HG02840 (cell line): ENCODE data around the gene MED27.

Source experiments
- ATAC-seq: cut with Tn5 transposase; IDR thresholded peaks from one replicate; pipeline ENCODE4 v1.9.1; 2021; ENCODE audit warnings: mild to moderate bottlenecking, moderate library complexity, moderate number of reproducible peaks; ENCODE audit not compliant: unreplicated experiment, low FRiP score

MED27 gene

DNA sequence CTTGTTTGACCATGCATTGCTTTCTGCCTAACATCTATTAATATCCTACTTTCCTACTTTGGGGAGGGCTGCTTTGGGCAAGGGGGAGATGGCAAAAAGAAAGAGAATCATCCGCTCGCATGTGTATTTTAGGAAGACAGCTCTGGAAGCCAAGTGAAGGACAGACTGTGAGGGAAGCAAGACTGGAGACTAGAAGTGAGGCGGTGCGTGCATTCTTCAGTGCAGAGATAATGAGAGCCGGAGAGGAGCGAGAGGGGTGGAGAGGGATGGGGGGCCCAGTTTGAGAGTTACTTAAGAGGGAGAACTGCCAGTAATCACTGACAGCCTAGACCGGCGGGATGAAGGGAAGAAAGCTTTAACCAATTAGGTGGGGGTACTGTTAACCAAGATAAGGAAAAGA lies 188.1 kb downstream of the MED27 start:
- ATAC-seq = no peak

DNA sequence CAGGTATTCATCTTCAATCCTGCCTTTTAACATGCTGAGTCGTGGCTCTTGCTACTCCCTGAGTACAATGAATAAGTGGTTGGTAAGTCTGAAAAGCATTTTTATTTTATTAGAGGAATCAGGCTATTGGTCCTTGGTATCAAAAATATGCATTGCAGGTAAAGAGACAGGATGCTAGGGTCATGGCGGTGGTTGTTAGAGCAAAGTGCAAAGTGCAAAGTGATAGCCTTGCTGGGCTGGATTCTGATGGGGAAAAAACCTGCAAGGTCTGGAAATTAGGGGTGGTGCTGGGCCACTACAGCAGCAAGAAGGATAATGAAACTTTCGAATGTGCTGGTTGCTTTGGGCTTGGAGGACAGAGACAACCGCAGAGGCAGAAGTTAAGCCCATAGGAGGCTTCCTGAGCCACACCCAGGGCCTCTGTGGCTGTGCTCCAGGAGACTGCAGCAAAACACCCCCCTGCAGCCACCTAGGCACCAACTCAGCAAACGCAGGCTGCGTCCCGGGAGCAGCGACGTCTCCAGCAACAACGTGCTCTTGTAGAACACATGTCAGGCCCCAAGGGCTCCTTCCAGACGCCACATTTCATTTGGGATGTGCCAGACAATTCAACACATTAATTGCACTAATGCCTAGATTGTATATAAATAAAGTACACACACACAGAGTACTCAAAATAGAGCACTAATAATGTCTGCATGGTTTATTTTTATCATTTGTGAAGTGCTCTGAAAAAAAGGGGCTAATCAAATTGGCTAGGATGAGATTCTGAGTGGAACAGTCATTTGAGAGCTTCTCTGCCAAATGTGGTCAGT lies 190.0 kb downstream of the MED27 start:
- no peak for ATAC-seq

DNA sequence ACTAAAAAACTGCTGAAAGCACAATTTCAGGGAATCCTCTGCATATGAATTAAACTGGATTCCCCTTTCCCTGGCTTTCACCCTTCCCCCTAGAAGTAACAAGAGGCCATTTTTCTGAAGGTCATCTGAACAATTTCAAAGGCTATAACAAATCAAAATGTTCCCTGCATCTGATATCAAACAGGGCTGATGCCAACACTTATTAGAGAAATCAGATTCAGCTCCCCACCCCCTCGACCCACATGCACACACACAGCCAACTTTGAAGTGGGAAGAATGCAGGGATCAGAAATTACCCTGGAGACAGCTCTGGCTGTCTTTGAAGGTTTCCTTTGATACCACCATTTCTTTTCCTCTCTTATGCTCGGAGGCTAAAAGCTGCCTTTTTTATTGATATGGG lies 190.7 kb downstream of the MED27 start:
- ATAC-seq = no peak

DNA sequence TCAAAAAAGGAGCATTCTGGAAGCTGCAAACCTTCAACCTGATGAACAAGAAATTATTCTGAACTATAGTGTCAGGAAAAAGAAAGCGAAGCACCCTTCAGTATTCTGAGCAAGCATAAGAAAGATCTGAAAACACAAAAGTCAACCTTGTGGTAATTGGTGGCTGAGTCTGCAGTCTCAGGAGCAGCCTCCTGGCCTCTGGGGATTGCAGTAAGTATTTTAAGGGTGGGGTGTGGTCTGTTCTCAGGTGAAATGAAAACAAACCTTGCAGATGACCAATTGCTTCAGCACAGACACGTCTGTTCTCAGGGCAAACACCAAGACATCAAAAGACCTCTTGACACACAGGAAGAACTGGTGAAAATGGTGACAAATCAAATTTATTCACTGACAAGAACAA lies 192.0 kb downstream of the MED27 start:
- no peak for ATAC-seq

DNA sequence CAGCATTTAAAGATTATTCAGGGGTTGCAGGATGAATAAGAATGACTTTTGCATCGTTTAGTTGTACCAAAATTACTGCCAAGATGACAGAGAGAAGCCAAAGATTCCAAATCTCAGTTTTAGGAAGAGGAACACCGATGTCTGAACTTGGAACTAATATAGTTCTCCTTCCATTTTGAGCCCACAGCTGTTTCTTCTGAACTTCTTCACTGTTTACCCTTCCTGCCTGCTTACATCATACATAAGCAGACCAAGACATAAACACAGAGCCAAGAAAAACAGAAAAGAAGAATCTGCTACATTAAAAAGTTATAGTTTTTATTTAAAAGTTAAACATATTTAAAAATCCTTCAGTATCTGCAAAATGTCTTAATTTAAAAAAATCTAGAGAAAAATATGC lies 192.8 kb downstream of the MED27 start:
- ATAC-seq = no peak

DNA sequence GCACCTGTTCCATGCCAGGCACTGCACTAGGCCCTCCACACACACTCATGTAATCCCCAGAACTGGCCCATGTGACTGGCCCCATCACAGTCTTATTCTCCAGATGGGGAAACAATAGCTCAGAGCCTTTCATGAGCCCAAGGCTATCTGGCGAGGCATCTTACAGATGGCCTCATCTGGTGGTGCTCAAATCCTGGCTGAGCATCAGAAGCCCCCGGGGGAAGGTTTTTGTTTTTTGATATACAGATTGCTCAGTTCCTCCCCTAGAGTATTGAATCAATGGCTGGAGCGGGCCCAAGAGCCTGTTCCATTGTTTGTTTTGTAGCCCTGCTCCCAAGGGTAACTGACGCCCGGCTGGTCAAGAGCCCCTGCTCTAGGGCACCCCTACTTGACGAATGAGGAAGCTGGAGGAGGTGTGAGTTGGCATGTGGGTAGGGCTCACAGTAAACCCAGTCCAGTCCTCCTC lies 194.5 kb downstream of the MED27 start:
- ATAC-seq = no peak

DNA sequence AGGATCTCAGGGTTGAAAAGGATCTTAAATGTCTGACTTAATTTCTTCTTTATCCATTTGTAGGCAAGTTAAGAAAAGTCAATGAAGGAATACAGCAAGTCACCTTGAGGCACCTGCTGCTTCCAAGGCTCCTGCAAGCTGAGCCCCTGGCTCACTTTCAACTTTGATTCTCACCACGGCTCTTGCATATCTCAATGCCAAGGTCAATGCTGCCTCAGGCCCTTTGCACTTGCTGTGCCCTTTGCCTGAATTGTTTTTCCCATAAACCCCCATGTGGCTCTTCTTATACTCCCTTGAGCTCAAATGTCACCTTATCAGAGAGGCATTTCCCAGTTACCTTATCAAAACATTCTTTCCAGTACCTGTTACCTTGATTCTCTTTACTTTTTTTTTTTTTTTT lies 195.4 kb downstream of the MED27 start:
- ATAC-seq = no peak

DNA sequence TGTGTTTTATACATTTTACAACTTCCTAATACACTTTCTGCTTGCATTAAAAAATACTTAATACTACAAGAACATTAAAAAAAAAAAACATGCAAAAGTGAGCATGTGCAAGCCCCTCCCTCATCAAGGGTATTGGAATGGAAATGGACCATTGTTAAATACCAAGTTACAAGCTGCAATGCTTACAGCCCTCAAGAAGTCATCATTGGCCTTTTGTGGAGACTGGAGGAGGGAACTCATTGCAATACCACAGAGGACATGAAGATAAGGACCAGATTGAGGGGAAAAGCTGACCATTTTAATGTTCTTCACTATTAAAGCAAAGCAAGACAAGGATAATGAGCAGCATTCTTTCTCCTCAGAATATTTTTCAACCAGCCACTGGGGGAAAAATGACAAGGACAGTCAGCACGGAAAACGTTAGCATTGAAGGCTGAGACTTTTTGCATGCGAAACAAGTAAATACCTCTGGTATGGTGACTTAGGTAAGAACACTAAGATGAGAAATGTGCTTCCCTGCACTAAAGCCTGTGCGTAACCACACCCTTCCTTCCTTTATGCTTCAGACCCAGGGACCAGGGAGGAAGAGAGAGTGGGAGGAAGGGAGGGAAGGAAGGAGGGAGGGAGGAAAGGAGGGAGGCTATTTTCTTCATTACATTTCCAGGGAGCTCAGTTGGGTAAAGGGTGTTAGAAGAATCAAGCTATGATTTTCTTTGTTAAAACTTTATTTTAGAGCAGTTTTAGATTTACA lies 198.7 kb downstream of the MED27 start:
- no peak for ATAC-seq

DNA sequence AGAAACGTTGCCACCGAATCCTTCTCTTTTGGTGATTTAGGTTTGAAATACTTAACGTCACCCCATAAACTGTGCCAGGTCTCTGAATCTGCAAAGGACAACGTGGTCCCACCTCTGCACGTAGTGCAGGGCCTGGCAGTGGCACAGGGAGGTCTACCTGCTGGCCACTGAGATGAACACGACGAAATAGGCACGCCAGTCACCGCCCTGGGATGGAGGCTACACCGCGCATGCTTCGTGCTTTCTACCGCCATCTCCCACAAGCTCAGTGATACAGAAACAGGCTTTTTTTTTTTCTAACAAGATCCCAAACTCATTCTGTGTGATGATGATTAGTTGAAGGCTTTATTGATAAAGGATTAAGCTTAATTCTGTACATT lies 199.8 kb downstream of the MED27 start:
- ATAC-seq = no peak

DNA sequence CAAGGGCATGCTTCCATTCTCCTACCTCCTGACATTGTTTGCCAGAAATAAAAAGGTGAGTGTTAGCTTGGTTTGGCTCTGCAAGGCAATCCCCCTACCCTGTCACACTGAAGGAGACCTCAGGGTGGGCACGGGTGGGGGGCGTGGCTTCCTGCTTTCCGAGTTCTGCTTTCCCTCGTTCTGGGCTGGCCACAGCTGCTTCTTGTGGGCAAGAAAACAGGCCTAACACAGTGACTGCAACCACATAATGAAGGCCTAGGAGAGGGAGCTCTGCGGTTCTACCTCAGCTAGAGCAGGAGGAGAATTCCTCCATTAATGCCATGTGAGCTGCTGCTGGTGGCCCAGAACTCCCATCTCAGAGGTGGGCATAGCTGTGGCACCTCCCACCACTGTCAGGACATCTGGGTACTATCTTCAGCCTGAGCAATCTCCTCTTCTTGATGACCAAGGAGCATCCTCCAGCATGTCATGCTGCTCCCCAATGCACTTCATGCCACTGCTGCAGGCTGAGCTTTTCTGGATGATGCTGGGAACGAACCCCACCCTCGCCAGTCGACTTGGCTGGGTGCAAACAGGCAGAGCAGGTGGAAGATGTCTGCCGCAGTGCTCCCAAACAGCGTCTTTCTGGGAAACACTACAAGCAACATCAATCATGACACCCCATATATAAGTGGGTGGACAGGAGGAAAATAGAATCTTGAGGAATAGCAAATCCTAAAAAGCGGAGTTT lies 200.3 kb downstream of the MED27 start:
- no peak for ATAC-seq

DNA sequence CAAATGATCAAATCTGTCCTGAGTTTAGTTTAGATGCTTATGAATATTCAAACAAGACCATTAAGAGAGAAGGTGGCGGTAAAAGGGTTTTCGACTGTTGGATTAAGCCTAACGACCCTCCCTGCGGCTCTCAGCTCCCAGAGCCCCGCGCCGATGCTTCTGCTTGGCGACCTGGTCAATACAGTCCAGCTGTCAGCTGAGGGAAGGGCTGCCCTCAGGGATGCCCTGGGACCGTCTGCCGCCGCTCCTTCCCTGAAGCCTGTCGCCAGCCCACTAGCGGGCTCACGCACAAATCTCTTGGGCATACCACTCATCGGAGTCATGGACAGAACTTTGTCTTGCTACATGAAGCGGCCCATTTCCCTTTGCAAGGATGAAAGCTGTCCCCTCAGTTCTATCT lies 203.2 kb downstream of the MED27 start:
- ATAC-seq = no peak

DNA sequence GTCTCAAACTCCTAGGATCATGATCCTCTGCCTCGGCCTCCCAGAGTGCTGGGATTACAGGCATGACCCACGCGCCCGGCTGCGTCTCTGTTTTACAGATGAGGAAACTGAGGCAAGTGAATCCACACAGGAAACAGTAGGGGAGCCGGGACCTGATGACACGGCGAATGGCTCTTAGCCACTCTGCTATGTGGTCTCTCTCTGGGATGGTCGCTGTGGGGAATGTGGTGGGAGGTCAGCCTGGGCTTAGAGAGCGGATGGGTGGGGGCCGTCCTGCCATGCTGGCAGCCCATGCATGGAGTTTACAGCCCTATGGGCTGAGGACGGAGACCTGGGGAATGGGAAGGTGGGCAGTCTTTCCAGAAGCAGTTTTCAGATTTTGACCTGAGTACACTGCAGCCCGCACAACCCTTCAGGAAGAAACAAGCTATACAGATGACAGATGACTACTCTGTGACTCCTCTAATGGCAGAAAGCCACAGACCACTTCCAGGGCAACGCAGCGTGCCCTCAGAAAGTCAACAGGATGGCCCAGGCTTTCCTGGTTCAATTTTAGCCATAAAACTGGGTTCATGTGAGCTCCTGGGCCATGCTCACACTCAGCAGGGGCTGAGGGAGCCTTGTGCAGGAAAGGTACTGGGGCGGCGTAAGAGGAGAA lies 203.7 kb downstream of the MED27 start:
- ATAC-seq = no peak

DNA sequence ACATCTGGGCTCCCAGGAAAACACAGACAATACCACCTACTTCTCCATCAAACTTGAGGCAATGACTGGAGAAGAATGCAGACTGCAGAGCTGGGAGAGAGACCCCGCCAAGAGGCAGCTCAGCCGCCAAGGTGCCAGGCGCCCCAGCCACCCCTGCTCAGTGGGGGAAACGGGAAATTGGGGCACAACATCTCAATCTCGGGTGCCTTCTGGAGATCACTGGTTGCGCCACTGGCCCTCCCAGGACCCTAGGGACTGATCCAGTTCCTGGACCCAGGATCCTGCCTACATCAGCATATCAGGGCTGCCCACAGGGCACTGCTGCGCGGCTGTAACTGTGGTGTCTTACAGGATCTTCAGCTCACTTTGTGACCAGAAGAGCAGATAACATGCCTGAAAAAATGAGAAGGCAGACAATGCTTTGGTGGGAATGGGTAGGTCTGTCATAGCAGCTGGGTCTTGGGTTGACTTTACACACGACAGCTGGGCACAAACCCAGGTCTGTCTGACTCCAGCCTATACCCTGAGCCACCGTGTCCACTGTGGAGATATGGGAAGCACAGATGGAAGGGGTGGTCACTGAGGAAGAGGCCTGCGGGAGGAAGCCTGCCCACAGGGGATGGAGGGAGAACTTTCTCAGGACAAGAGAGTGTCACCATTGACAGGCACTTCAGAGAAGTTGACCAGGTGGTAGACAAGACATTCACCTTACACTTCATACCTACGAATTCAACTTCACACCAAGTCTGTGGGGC lies 204.6 kb downstream of the MED27 start:
- no peak for ATAC-seq

DNA sequence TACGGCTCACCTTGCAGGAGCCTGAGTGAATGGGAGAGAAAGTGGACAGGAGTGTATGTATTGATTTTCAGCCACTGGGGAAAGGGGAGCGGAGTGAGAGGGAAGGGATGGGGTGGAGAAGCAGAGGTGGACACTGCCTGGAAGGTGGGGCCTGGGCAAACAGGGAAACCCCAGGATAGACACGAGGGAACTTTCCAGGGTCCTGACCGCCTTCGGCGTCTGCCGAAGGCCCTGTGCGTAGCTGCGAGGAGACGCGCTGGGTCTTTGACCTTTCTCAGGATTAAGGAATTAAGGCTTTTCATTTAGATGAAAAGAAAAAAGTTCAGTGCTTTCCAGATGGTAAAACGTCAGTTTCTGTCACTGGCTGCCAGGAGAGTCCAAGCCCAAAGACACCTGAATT lies 205.2 kb downstream of the MED27 start:
- no peak for ATAC-seq

DNA sequence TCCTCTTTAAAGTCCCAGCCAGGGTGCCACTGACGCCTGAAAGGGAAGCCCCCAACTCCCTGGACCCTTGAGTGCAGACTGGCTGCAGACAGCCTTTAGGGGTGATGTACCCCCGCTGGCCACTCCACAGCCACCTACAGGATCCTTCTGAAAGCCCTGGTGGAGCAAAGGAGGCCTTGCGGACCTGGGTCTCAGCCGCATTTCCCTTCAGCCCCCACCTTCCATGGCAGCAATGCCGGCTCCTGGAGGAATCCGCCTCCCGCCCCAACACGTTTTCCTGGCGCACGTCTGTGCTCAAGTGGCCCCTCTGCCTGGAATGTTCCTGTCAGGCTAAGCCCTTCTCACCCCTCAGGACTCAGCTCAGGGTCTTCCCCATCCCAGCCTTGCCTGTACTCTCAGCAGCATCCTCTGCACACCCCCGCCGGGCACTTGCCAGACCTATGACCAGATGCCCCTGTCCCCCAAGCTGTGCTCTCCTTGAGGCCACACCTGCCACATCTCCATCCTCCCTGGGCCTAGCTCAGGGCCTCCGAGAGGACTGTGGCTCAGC lies 205.7 kb downstream of the MED27 start:
- ATAC-seq = no peak

DNA sequence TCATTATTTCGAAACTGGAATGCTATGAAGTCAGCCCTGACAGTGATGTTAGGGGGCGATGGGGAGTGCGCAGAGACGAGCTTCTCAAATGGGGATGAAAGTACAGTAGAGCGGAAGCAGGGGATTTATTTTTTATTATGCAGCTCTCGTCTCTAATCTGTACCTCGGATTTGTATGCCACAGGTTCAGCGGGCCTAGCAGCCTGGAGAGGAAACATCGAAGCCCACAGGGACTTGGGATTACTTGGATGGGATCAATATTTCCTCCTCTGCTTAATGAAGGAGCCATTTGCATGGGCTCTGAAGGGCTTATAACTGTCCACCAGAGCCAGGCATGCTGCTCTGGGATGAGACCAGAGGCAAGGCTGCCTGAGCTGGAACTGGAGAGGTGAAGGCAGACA lies 206.3 kb downstream of the MED27 start:
- no peak for ATAC-seq

DNA sequence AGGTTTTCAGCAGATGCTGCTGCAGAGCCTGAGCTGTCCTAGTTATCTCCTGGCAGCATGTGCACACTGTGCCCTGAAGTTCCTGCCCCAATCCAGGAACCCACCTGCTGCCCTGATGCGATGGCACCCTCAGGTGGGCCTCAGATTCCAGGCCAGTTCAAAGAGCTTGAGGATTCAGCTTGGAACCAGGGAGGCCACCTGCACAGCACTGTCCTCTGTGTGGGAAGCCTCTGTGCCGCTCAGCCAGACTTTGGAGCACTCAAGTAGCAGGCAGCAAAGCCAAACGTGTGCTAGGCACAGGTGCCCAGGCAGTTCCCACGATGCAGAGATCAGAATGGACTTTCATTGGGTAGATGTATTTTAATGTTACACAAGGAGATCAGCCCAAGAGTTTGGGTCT lies 207.0 kb downstream of the MED27 start:
- ATAC-seq = no peak

DNA sequence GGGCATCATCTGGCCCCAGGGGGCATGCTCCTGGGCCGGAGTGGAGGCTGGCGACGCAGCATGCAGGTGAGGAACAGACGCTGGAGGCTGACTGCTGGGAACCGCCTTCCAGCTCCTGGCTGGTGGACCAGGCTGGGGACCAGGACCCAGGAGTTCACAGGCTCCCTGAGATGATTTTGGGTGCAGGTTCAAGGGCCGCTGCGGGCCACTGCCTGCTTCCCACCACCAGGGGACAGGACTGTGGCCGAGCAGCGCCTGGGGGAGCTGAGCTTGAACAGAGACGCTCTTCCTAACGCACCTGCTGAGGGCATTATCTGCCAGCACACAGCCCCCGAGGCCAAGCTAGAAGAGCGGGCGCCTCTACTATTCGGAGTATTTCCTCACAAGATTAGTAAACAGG lies 207.7 kb downstream of the MED27 start:
- no peak for ATAC-seq

DNA sequence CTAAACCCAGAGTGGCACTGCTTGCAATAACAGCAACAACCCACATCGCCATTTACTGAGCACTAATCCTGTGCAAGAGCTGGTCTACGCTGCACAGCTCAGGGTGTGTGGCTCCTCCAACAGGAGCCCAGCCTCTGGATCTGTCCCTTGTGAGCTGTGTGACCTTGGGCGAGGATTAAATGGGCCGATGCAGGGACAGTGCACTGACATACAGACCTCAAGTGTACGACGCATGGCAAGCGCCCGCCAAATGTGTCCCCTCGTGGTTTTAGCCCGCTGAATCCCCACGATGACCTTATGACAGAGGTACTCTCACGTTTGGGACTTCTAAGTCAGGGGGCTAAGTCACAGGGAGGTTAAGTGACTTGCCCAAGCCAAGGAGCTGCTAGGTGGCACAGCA lies 209.5 kb downstream of the MED27 start:
- ATAC-seq = no peak

DNA sequence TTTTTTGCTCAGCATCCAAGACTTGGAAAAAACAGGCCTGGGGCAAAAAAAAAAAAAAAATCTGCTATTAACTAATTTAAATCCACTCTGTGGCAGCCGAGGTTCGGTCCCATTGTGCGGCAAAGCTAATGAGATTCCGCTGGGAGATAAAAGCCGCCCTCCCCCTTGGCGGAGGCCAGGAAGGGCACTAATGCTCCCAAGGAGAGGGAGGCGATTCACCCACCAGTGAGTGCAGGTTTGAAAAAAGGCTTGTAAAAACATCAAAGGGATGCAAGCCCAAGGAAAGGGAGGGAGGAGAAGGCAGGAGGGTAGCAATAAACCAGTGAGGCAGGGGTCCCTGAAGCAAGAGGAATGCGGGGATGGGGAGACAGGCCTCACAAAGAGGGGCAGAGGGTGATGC lies 210.3 kb downstream of the MED27 start:
- ATAC-seq = no peak
